PFSK-1 (cell line): ENCODE results near the gene YIF1B.

Experiments used
- FOXP2 ChIP-seq: optimal IDR thresholded peaks from 2 replicates; pipeline ENCODE3; 2011; ENCODE audit warnings: borderline replicate concordance, control low read depth, inconsistent platforms; ENCODE audit not compliant: insufficient read depth; ENCODE audit errors: extremely low read length, extremely low read depth
- POLR2AphosphoS5 ChIP-seq: IDR thresholded peaks from 2 replicates; pipeline ENCODE4 v1.6.1; 2012; ENCODE audit warnings: low read depth, mild to moderate bottlenecking, control low read depth, low read length, moderate library complexity
- REST ChIP-seq, 2 experiments: IDR thresholded peaks; 2 replicates each; pipeline versions ENCODE4 v1.6.1 to v1.8.0; 2011 to 2012; ENCODE audit warnings: low read depth in 2 of 2, low read length in 2 of 2, control low read depth in 1 of 2, inconsistent platforms in 1 of 2, mild to moderate bottlenecking in 1 of 2, moderate library complexity in 1 of 2; ENCODE audit not compliant: insufficient read depth in 1 of 2
- SIN3A ChIP-seq: IDR thresholded peaks from 2 replicates; pipeline ENCODE4 v1.6.1; 2012; ENCODE audit warnings: mild to moderate bottlenecking, low read length, moderate library complexity, borderline replicate concordance; ENCODE audit not compliant: insufficient read depth
- TAF1 ChIP-seq: IDR thresholded peaks from 2 replicates; pipeline ENCODE4 v1.6.1; 2012; ENCODE audit warnings: low read length, control low read depth, borderline replicate concordance; ENCODE audit not compliant: insufficient read depth

The YIF1B gene

GRCh38 chr19:38276942-38277517 lies 38.7 kb downstream of the YIF1B start:
- TF ChIP-seq FOXP2: no peak
- no peak for TF ChIP-seq SIN3A
- no peak for TF ChIP-seq POLR2AphosphoS5
- no peak for TF ChIP-seq REST (IDR thresholded peaks at IDR 0.05; ENCODE audit: insufficient read depth in 1 of 2, low read depth in 2 of 2, low read length in 2 of 2)
- no peak for TF ChIP-seq TAF1

GRCh38 chr19:38274739-38275138 lies 41.0 kb downstream of the YIF1B start:
- TF ChIP-seq REST (IDR thresholded peaks at IDR 0.05; ENCODE audit: insufficient read depth in 1 of 2, low read depth in 2 of 2, low read length in 2 of 2) (no peak), TAF1 (no peak), POLR2AphosphoS5 (no peak), FOXP2 (no peak), SIN3A (no peak)

- TF ChIP-seq FOXP2 (no peak), POLR2AphosphoS5 (no peak), TAF1 (no peak), SIN3A (no peak), REST (IDR thresholded peaks at IDR 0.05; ENCODE audit: insufficient read depth in 1 of 2, low read depth in 2 of 2, low read length in 2 of 2) (no peak)
Measured at GRCh38 chr19:38273499-38273898, 42.2 kb downstream of the YIF1B start.

GRCh38 chr19:38270587-38271167 lies 45.1 kb downstream of the YIF1B start:
- TF ChIP-seq TAF1 (no peak), FOXP2 (no peak), POLR2AphosphoS5 (no peak), REST (IDR thresholded peaks at IDR 0.05; ENCODE audit: insufficient read depth in 1 of 2, low read depth in 2 of 2, low read length in 2 of 2) (no peak), SIN3A (no peak)
